H9 (cell line): ENCODE data around the gene IGFBP4. TPM values are rescaled to one million over a fixed set of nuclear protein-coding genes. Genes with fewer than 3 reads are reported as not detected.

Experiments
- DNase-seq: peaks from one replicate; pipeline ENCODE4 v3.0.0-alpha.2; 2017
- H2AFZ ChIP-seq: one replicate; pipeline ENCODE4 v1.6.1; 2013; ENCODE audit warnings: mild to moderate bottlenecking, low read length, control low read depth, moderate library complexity
- H2AK5ac ChIP-seq: 2 replicates; pipeline ENCODE4 v1.6.1; 2013; ENCODE audit warnings: low read length, control low read depth, mixed read lengths; ENCODE audit not compliant: insufficient read length
- H2BK120ac ChIP-seq: one replicate; pipeline ENCODE4 v1.6.1; 2013; ENCODE audit warnings: low read depth, mild to moderate bottlenecking, low read length, control low read depth, inconsistent platforms; ENCODE audit not compliant: poor library complexity, severe bottlenecking
- H2BK12ac ChIP-seq: 2 replicates; pipeline ENCODE4 v1.6.1; 2013; ENCODE audit warnings: low read length, control low read depth, mixed read lengths, low read depth; ENCODE audit not compliant: insufficient read length
- H2BK15ac ChIP-seq: 2 replicates; pipeline ENCODE4 v1.6.1; 2013; ENCODE audit warnings: low read depth, low read length, control low read depth
- H2BK20ac ChIP-seq: one replicate; pipeline ENCODE4 v1.6.1; 2013; ENCODE audit warnings: low read depth, mild to moderate bottlenecking, low read length, control low read depth, inconsistent platforms; ENCODE audit not compliant: poor library complexity, severe bottlenecking
- H2BK5ac ChIP-seq: 2 replicates; pipeline ENCODE4 v1.6.1; 2013; ENCODE audit warnings: low read length, control low read depth, mixed read lengths; ENCODE audit not compliant: insufficient read length
- H3K14ac ChIP-seq: 2 replicates; pipeline ENCODE4 v1.6.1; 2013; ENCODE audit warnings: low read length, control low read depth; ENCODE audit not compliant: insufficient read depth
- H3K18ac ChIP-seq: 2 replicates; pipeline ENCODE4 v1.6.1; 2013; ENCODE audit warnings: low read depth, mild to moderate bottlenecking, mixed read lengths, low read length, control low read depth; ENCODE audit not compliant: insufficient read length
- H3K23ac ChIP-seq: 2 replicates; pipeline ENCODE4 v1.6.1; 2013; ENCODE audit warnings: low read length, control low read depth, mixed read lengths, low read depth; ENCODE audit not compliant: insufficient read length
- H3K23me2 ChIP-seq: 2 replicates; pipeline ENCODE4 v1.6.1; 2013; ENCODE audit warnings: low read depth, mild to moderate bottlenecking, mixed read lengths, low read length, control low read depth; ENCODE audit not compliant: insufficient read length, poor library complexity, severe bottlenecking
- H3K27ac ChIP-seq: 2 replicates; pipeline ENCODE4 v1.5.1; 2013; ENCODE audit warnings: low read length, control low read depth, mixed read lengths, low read depth; ENCODE audit not compliant: insufficient read length
- H3K27me3 ChIP-seq: 2 replicates; pipeline ENCODE4 v1.6.1; 2013; ENCODE audit warnings: low read length, control low read depth, inconsistent platforms; ENCODE audit not compliant: insufficient read depth
- H3K4ac ChIP-seq: 2 replicates; pipeline ENCODE4 v1.6.1; 2013; ENCODE audit warnings: low read depth, mild to moderate bottlenecking, control low read depth, inconsistent platforms, low read length, moderate library complexity
- H3K4me1 ChIP-seq: 2 replicates; pipeline ENCODE4 v1.6.1; 2013; ENCODE audit warnings: low read length, control low read depth, inconsistent platforms; ENCODE audit not compliant: insufficient read depth
- H3K4me2 ChIP-seq: 2 replicates; pipeline ENCODE4 v1.6.1; 2013; ENCODE audit warnings: low read length, control low read depth, mixed read lengths; ENCODE audit not compliant: insufficient read length, insufficient read depth
- H3K56ac ChIP-seq: 2 replicates; pipeline ENCODE4 v1.6.1; 2013; ENCODE audit warnings: low read depth, mild to moderate bottlenecking, mixed read lengths, low read length, control low read depth; ENCODE audit not compliant: insufficient read length
- H3K79me1 ChIP-seq: 2 replicates; pipeline ENCODE4 v1.6.1; 2013; ENCODE audit warnings: low read depth, mild to moderate bottlenecking, moderate library complexity, low read length, control low read depth, inconsistent platforms; ENCODE audit not compliant: insufficient read depth, poor library complexity, severe bottlenecking
- H3K79me2 ChIP-seq: 2 replicates; pipeline ENCODE4 v1.6.1; 2013; ENCODE audit warnings: low read length, control low read depth, inconsistent platforms; ENCODE audit not compliant: insufficient read depth
- H3K9ac ChIP-seq: 2 replicates; pipeline ENCODE4 v1.6.1; 2013; ENCODE audit warnings: low read length, control low read depth, mixed read lengths; ENCODE audit not compliant: insufficient read length; ENCODE audit errors: extremely low read depth
- H3K9me3 ChIP-seq: one replicate; pipeline ENCODE4 v1.6.1; 2013; ENCODE audit warnings: low read depth, low read length, inconsistent platforms; ENCODE audit not compliant: control insufficient read depth
- H3T11ph ChIP-seq: one replicate; pipeline ENCODE4 v1.6.1; 2013; ENCODE audit warnings: mild to moderate bottlenecking, low read length, control low read depth, inconsistent platforms
- H4K20me1 ChIP-seq: one replicate; pipeline ENCODE4 v1.6.1; 2013; ENCODE audit not compliant: control insufficient read depth, insufficient read length, insufficient read depth
- H4K5ac ChIP-seq: 2 replicates; pipeline ENCODE4 v1.6.1; 2013; ENCODE audit warnings: low read depth, mild to moderate bottlenecking, mixed read lengths, low read length, control low read depth; ENCODE audit not compliant: insufficient read length
- H4K8ac ChIP-seq: replicated peaks from 2 replicates; pipeline ENCODE4 v1.6.1; 2013; ENCODE audit warnings: low read length, control low read depth, mixed read lengths, low read depth; ENCODE audit not compliant: insufficient read length
- H4K91ac ChIP-seq: 2 replicates; pipeline ENCODE4 v1.6.1; 2013; ENCODE audit warnings: low read depth, mild to moderate bottlenecking, moderate library complexity, mixed read lengths, low read length, control low read depth; ENCODE audit not compliant: insufficient read length
- H3K27ac Mint-ChIP-seq, 3 experiments: 2 replicates in 2 of 3; 3 replicates in 1 of 3; pipeline ENCODE4 v1.8.0; 2020 to 2021; ENCODE audit warnings: mixed read lengths in 3 of 3, mild to moderate bottlenecking in 1 of 3, moderate library complexity in 1 of 3
- H3K27me3 Mint-ChIP-seq: 2 replicates; pipeline ENCODE4 v1.8.0; 2021; ENCODE audit warnings: low read depth, mild to moderate bottlenecking, moderate library complexity, mixed read lengths
- H3K36me3 Mint-ChIP-seq, 3 experiments: 2 replicates in 2 of 3; 3 replicates in 1 of 3; pipeline ENCODE4 v1.8.0; 2020 to 2021; ENCODE audit warnings: low read depth in 3 of 3, mixed read lengths in 3 of 3; ENCODE audit not compliant: insufficient read depth in 1 of 3
- H3K4me1 Mint-ChIP-seq, 2 experiments: 2 replicates each; pipeline ENCODE4 v1.8.0; 2020; ENCODE audit warnings: mixed read lengths in 2 of 2
- H3K4me3 Mint-ChIP-seq, 2 experiments: 2 replicates in 1 of 2; 3 replicates in 1 of 2; pipeline ENCODE4 v1.8.0; 2020 to 2021; ENCODE audit warnings: mild to moderate bottlenecking in 2 of 2, mixed read lengths in 2 of 2, moderate library complexity in 1 of 2
- H3K9me3 Mint-ChIP-seq, 2 experiments: 2 replicates in 1 of 2; 3 replicates in 1 of 2; pipeline ENCODE4 v1.8.0; 2020; ENCODE audit warnings: mild to moderate bottlenecking in 2 of 2, mixed read lengths in 2 of 2, moderate library complexity in 1 of 2
- CTCF ChIP-seq: fragments of 200-600 bp; sonication (generic); conservative IDR thresholded peaks from 3 replicates; pipeline ENCODE4 v1.8.0; 2021; ENCODE audit warnings: antibody characterized with exemption, mild to moderate bottlenecking
- WGBS: extraction: QIAGEN DNeasy Blood & Tissue Kit; methylation state at CpG from one replicate; pipeline ENCODE4 v1.1.7; 2013; ENCODE audit warnings: missing lambda C conversion rate, low lambda C conversion rate, mixed read lengths; ENCODE audit not compliant: insufficient read length; ENCODE audit errors: extremely low coverage; 5-methylcytosine and 5-hydroxymethylcytosine counted together
- total RNA-seq: library from RNA; stranded (reverse); gene quantifications from 2 replicates; pipeline ENCODE4 v1.2.1, GENCODE V29; 2021

Gene IGFBP4
- total RNA-seq, 1 experiment from 2014 or later: 49.9 TPM

- Histone ChIP-seq H4K20me1 (no peaks in the 10 kb centered on the region), H2AK5ac (no peak overlapping the region)
Observed at GRCh38 chr17:40503154-40503553, 59.9 kb downstream of the IGFBP4 start.

More at GRCh38 chr17:40503154-40503553, 59.9 kb downstream of the IGFBP4 start:
- H3K79me2 ChIP-seq: no peaks in the 10 kb centered on the region
- no peaks in the 10 kb centered on the region for H3K79me1 ChIP-seq
- peaks cover 0 to 2% (median 0%) of the 10 kb centered on the region in 3 experiments; a peak in 1 of 7 replicates for H3K36me3 Mint-ChIP-seq
- no peak overlapping the region for H3T11ph ChIP-seq
- H3K4me1 Mint-ChIP-seq: peaks cover 26 to 30% of the 10 kb centered on the region in 2 experiments
- no peak overlapping the region for H4K8ac ChIP-seq
- TF ChIP-seq CTCF: no peak
- WGBS: no CpG with 5 or more reads among the region's 2 CpGs
- H3K27ac ChIP-seq: no peak overlapping the region
- H4K5ac ChIP-seq: no peak overlapping the region
- no peak overlapping the region for H3K56ac ChIP-seq
- no peak overlapping the region for H3K14ac ChIP-seq
- peaks cover 11% of the 10 kb centered on the region for H3K27me3 Mint-ChIP-seq
- no peaks in the 10 kb centered on the region; a peak in 1 of 5 replicates for H3K9me3 Mint-ChIP-seq
- H4K91ac ChIP-seq: no peak overlapping the region
- H2AFZ ChIP-seq: no peak overlapping the region
- peaks cover 3% of the 10 kb centered on the region; the same call in 1 of the 2 replicates for H3K4me1 ChIP-seq
- H3K4me3 Mint-ChIP-seq: no peak overlapping the region
- H3K23ac ChIP-seq: no peak overlapping the region
- no peaks in the 10 kb centered on the region for H3K23me2 ChIP-seq
- no peak overlapping the region for H2BK5ac ChIP-seq
- H3K9ac ChIP-seq: no peak overlapping the region
- no peak overlapping the region for H2BK120ac ChIP-seq
- H3K9me3 ChIP-seq: no peaks in the 10 kb centered on the region
- H2BK15ac ChIP-seq: no peak overlapping the region
- H3K18ac ChIP-seq: no peak overlapping the region
- H3K27ac Mint-ChIP-seq: no peak overlapping the region
- no peak overlapping the region for H3K4ac ChIP-seq
- H3K27me3 ChIP-seq: no peaks in the 10 kb centered on the region
- H2BK20ac ChIP-seq: no peak overlapping the region
- no peak overlapping the region for H3K4me2 ChIP-seq
- no peak overlapping the region for H2BK12ac ChIP-seq
- DNase-seq: no peak
